CD4-positive, alpha-beta T cell (primary cell): Measurements from ENCODE around the gene CORO7. TPM values are rescaled to one million over a fixed set of nuclear protein-coding genes. Genes with fewer than 3 reads are reported as not detected.
"Not testable (repeated sequence)": the region's sequence is repeated elsewhere in the genome, so short reads cannot be mapped to it uniquely, and the experiment has no call there.

Source experiments
- ATAC-seq: fragments of 200-7000 bp; cut with Tn5 transposase; one replicate; pipeline ENCODE4 v1.10.0; 2022; ENCODE audit warnings: mild to moderate bottlenecking; ENCODE audit not compliant: poor library complexity
- CTCF ChIA-PET: fragments of 350-600 bp; sonication (Branson Sonifier 250); formaldehyde crosslinking; loops from one replicate; lab custom pipeline; 2021; ENCODE audit warnings: antibody characterized with exemption, inconsistent platforms; lab: Charles Lee
- POLR2A ChIA-PET: fragments of 350-600 bp; sonication (Branson Sonifier 250); formaldehyde crosslinking; loops from one replicate; lab custom pipeline; 2021; ENCODE audit warnings: antibody characterized with exemption, inconsistent platforms; lab: Charles Lee
- DNase-seq, 14 experiments: peaks; one replicate each; pipeline ENCODE4 v3.0.0-alpha.2; 2013 to 2020; ENCODE audit warnings: mixed read lengths in 2 of 14
- H3K27ac ChIP-seq, 2 donors: one replicate each; pipeline versions ENCODE4 v1.5.1 to v1.7.0; 2013; ENCODE audit warnings: low read length in 2 of 2, low read depth in 1 of 2, mild to moderate bottlenecking in 1 of 2
- H3K27me3 ChIP-seq, 2 experiments: 1 replicate in 1 of 2; 2 replicates in 1 of 2; pipeline versions ENCODE4 v1.6.1 to v1.7.0; 2013; ENCODE audit warnings: low read length in 2 of 2, control low read depth in 1 of 2, mild to moderate bottlenecking in 1 of 2, moderate library complexity in 1 of 2; ENCODE audit not compliant: insufficient read depth in 2 of 2, control insufficient read depth in 1 of 2
- H3K36me3 ChIP-seq: one replicate; pipeline ENCODE4 v1.6.1; 2013; ENCODE audit warnings: low read length, control low read depth; ENCODE audit not compliant: insufficient read depth
- H3K4me1 ChIP-seq: one replicate; pipeline ENCODE4 v1.6.1; 2013; ENCODE audit warnings: low read length, control low read depth; ENCODE audit not compliant: insufficient read depth
- H3K4me3 ChIP-seq: one replicate; pipeline ENCODE4 v1.5.1; 2013; ENCODE audit warnings: mild to moderate bottlenecking, low read length, moderate library complexity
- H3K9me3 ChIP-seq, 2 experiments: 1 replicate in 1 of 2; 2 replicates in 1 of 2; pipeline versions ENCODE4 v1.6.1 to v1.7.0; 2013; ENCODE audit warnings: low read length in 2 of 2, mild to moderate bottlenecking in 2 of 2, control low read depth in 1 of 2, moderate library complexity in 1 of 2; ENCODE audit not compliant: control insufficient read depth in 1 of 2, insufficient read depth in 1 of 2
- H3K27ac Mint-ChIP-seq: one replicate; pipeline ENCODE4 v1.8.0; 2020; ENCODE audit warnings: mixed read lengths
- H3K27me3 Mint-ChIP-seq: one replicate; pipeline ENCODE4 v1.8.0; 2021; ENCODE audit warnings: mixed read lengths
- H3K36me3 Mint-ChIP-seq: one replicate; pipeline ENCODE4 v1.8.0; 2021; ENCODE audit warnings: low read depth, mixed read lengths
- H3K4me1 Mint-ChIP-seq: one replicate; pipeline ENCODE4 v1.8.0; 2021; ENCODE audit warnings: low read depth, mixed read lengths
- H3K4me3 Mint-ChIP-seq: one replicate; pipeline ENCODE4 v1.8.0; 2020; ENCODE audit warnings: mild to moderate bottlenecking, mixed read lengths
- H3K9me3 Mint-ChIP-seq: one replicate; pipeline ENCODE4 v1.8.0; 2020; ENCODE audit warnings: mixed read lengths
- CTCF ChIP-seq: fragments of 200-600 bp; IDR thresholded peaks from one replicate; pipeline ENCODE4 v1.8.0; 2022; ENCODE audit warnings: antibody characterized with exemption, mild to moderate bottlenecking
- intact Hi-C, 2 experiments: fragments of 100-400 bp; cut with DNase I in 1 of 2; cut with micrococcal nuclease in 1 of 2; formaldehyde crosslinking; loops; one replicate each; pipeline versions ENCODE4 v1.15.1 to v1.9.0; 2023 to 2025; cut with DNase I, micrococcal nuclease
- total RNA-seq, 174 experiments: library from RNA in 2 of 174; stranded (reverse) in 2 of 174; gene quantifications; one replicate each; pipeline ENCODE4 v1.2.3 and lab custom pipeline; 2021 to 2026

CORO7 gene
- total RNA-seq, 2 experiments from 2014 or later: 801 to 805 TPM

DNA sequence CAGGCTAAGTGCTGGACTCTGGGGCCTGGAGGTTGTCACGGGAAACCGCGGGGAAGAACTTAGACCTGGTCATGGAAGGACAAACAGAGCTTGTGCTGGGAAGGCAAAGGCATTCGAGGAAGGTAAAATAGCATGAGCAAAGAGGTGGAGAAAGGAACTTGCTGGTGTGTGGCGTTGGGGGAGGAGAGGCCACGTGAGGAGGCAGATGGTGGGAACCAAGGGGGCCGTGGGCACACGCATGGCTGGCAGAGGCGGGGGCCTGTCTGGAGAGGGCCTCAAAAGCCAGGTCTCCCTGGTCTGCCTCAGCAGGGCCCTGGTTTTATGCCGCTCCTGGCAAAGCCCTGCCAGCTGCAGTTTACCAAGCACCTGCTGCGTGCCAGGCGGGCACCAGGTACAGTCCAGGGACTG is 15.3 kb downstream of the CORO7 start:
- intact Hi-C loops: no loop called here
- Histone ChIP-seq H3K4me3 (no peak overlapping the region), H3K27ac (no peak overlapping the region), H3K36me3 (peaks cover 83% of the 10 kb centered on the region), H3K27me3 (no peaks in the 10 kb centered on the region), H3K4me1 (peaks cover 18% of the 10 kb centered on the region), H3K9me3 (no peaks in the 10 kb centered on the region)
- H3K4me1 Mint-ChIP-seq: peaks cover 22% of the 10 kb centered on the region
- no peaks in the 10 kb centered on the region for H3K9me3 Mint-ChIP-seq
- ChIA-PET POLR2A (interaction anchor here (1.7 kb wide), 1 partner anchor 16 kb away, joined by 3 read pairs; no protein-coding TSS in a partner anchor), CTCF (no interaction called here)
- ATAC-seq (no peak), DNase-seq (no peak)
- H3K36me3 Mint-ChIP-seq: peaks cover 91% of the 10 kb centered on the region
- no peaks in the 10 kb centered on the region for H3K27me3 Mint-ChIP-seq
- H3K27ac Mint-ChIP-seq: peak overlapping the region; percentile 84
- H3K4me3 Mint-ChIP-seq: no peak overlapping the region
- TF ChIP-seq CTCF: no peak

GRCh38 chr16:4399001-4399730 is 17.2 kb downstream of the CORO7 start:
- Mint-ChIP-seq H3K4me1 (peaks cover 20% of the 10 kb centered on the region), H3K9me3 (no peaks in the 10 kb centered on the region), H3K4me3 (no peak overlapping the region), H3K27me3 (no peaks in the 10 kb centered on the region), H3K27ac (peak overlapping the region; percentile 21), H3K36me3 (peaks cover 90% of the 10 kb centered on the region)
- Histone ChIP-seq H3K4me1 (peaks cover 15% of the 10 kb centered on the region), H3K36me3 (peaks cover 81% of the 10 kb centered on the region), H3K27ac (no peak overlapping the region), H3K9me3 (no peaks in the 10 kb centered on the region), H3K27me3 (no peaks in the 10 kb centered on the region), H3K4me3 (no peak overlapping the region)
- no peak for ATAC-seq
- no peak for TF ChIP-seq CTCF
- ChIA-PET CTCF (no interaction called here), POLR2A (no interaction called here)
- intact Hi-C loops: no loop called here
- DNase-seq: no peak

GRCh38 chr16:4395055-4395726 is 21.2 kb downstream of the CORO7 start:
- Mint-ChIP-seq H3K27me3 (no peaks in the 10 kb centered on the region), H3K27ac (peak overlapping the region; percentile 57), H3K4me1 (peaks cover 10% of the 10 kb centered on the region), H3K36me3 (peaks cover 92% of the 10 kb centered on the region), H3K9me3 (no peaks in the 10 kb centered on the region), H3K4me3 (peak overlapping the region; percentile 8)
- Histone ChIP-seq H3K36me3 (peaks cover 85% of the 10 kb centered on the region), H3K4me3 (no peak overlapping the region), H3K4me1 (peaks cover 15% of the 10 kb centered on the region), H3K27me3 (no peaks in the 10 kb centered on the region), H3K9me3 (no peaks in the 10 kb centered on the region), H3K27ac (no peak overlapping the region)
- CTCF ChIA-PET: no interaction called here
- intact Hi-C loops: no loop called here
- no peak for ATAC-seq
- no peak for TF ChIP-seq CTCF
- no peak for DNase-seq
- POLR2A ChIA-PET: no interaction called here

GRCh38 chr16:4393850-4394249 is 22.5 kb downstream of the CORO7 start:
- not testable (repeated sequence) for H3K4me3 Mint-ChIP-seq
- CTCF ChIA-PET: interaction anchor here (1.4 kb wide), 1 partner anchor 9 kb away, joined by 4 read pairs; no protein-coding TSS in a partner anchor

More at GRCh38 chr16:4393850-4394249, 22.5 kb downstream of the CORO7 start:
- Histone ChIP-seq H3K4me1 (peaks cover 13% of the 10 kb centered on the region), H3K36me3 (peaks cover 87% of the 10 kb centered on the region)
- DNase-seq, H3K27me3 Mint-ChIP-seq, H3K4me1 Mint-ChIP-seq, H3K9me3 Mint-ChIP-seq, ATAC-seq, H3K4me3 ChIP-seq, H3K9me3 ChIP-seq, H3K27me3 ChIP-seq, POLR2A ChIA-PET, H3K27ac Mint-ChIP-seq, H3K27ac ChIP-seq, intact Hi-C loops: not testable (repeated sequence)
- H3K36me3 Mint-ChIP-seq: peaks cover 91% of the 10 kb centered on the region
